H9 (cell line): ENCODE data around the gene CDC25C. TPM values are rescaled to one million over a fixed set of nuclear protein-coding genes. Genes with fewer than 3 reads are reported as not detected.

Experiments used
- DNase-seq: peaks from one replicate; pipeline ENCODE4 v3.0.0-alpha.2; 2017
- H2AFZ ChIP-seq: one replicate; pipeline ENCODE4 v1.6.1; 2013; ENCODE audit warnings: mild to moderate bottlenecking, low read length, control low read depth, moderate library complexity
- H2AK5ac ChIP-seq: 2 replicates; pipeline ENCODE4 v1.6.1; 2013; ENCODE audit warnings: low read length, control low read depth, mixed read lengths; ENCODE audit not compliant: insufficient read length
- H2BK120ac ChIP-seq: one replicate; pipeline ENCODE4 v1.6.1; 2013; ENCODE audit warnings: low read depth, mild to moderate bottlenecking, low read length, control low read depth, inconsistent platforms; ENCODE audit not compliant: poor library complexity, severe bottlenecking
- H2BK12ac ChIP-seq: 2 replicates; pipeline ENCODE4 v1.6.1; 2013; ENCODE audit warnings: low read length, control low read depth, mixed read lengths, low read depth; ENCODE audit not compliant: insufficient read length
- H2BK15ac ChIP-seq: 2 replicates; pipeline ENCODE4 v1.6.1; 2013; ENCODE audit warnings: low read depth, low read length, control low read depth
- H2BK20ac ChIP-seq: one replicate; pipeline ENCODE4 v1.6.1; 2013; ENCODE audit warnings: low read depth, mild to moderate bottlenecking, low read length, control low read depth, inconsistent platforms; ENCODE audit not compliant: poor library complexity, severe bottlenecking
- H2BK5ac ChIP-seq: 2 replicates; pipeline ENCODE4 v1.6.1; 2013; ENCODE audit warnings: low read length, control low read depth, mixed read lengths; ENCODE audit not compliant: insufficient read length
- H3K14ac ChIP-seq: 2 replicates; pipeline ENCODE4 v1.6.1; 2013; ENCODE audit warnings: low read length, control low read depth; ENCODE audit not compliant: insufficient read depth
- H3K18ac ChIP-seq: 2 replicates; pipeline ENCODE4 v1.6.1; 2013; ENCODE audit warnings: low read depth, mild to moderate bottlenecking, mixed read lengths, low read length, control low read depth; ENCODE audit not compliant: insufficient read length
- H3K23ac ChIP-seq: 2 replicates; pipeline ENCODE4 v1.6.1; 2013; ENCODE audit warnings: low read length, control low read depth, mixed read lengths, low read depth; ENCODE audit not compliant: insufficient read length
- H3K23me2 ChIP-seq: 2 replicates; pipeline ENCODE4 v1.6.1; 2013; ENCODE audit warnings: low read depth, mild to moderate bottlenecking, mixed read lengths, low read length, control low read depth; ENCODE audit not compliant: insufficient read length, poor library complexity, severe bottlenecking
- H3K27ac ChIP-seq: 2 replicates; pipeline ENCODE4 v1.5.1; 2013; ENCODE audit warnings: low read length, control low read depth, mixed read lengths, low read depth; ENCODE audit not compliant: insufficient read length
- H3K27me3 ChIP-seq: 2 replicates; pipeline ENCODE4 v1.6.1; 2013; ENCODE audit warnings: low read length, control low read depth, inconsistent platforms; ENCODE audit not compliant: insufficient read depth
- H3K4ac ChIP-seq: 2 replicates; pipeline ENCODE4 v1.6.1; 2013; ENCODE audit warnings: low read depth, mild to moderate bottlenecking, control low read depth, inconsistent platforms, low read length, moderate library complexity
- H3K4me1 ChIP-seq: 2 replicates; pipeline ENCODE4 v1.6.1; 2013; ENCODE audit warnings: low read length, control low read depth, inconsistent platforms; ENCODE audit not compliant: insufficient read depth
- H3K4me2 ChIP-seq: 2 replicates; pipeline ENCODE4 v1.6.1; 2013; ENCODE audit warnings: low read length, control low read depth, mixed read lengths; ENCODE audit not compliant: insufficient read length, insufficient read depth
- H3K56ac ChIP-seq: 2 replicates; pipeline ENCODE4 v1.6.1; 2013; ENCODE audit warnings: low read depth, mild to moderate bottlenecking, mixed read lengths, low read length, control low read depth; ENCODE audit not compliant: insufficient read length
- H3K79me1 ChIP-seq: 2 replicates; pipeline ENCODE4 v1.6.1; 2013; ENCODE audit warnings: low read depth, mild to moderate bottlenecking, moderate library complexity, low read length, control low read depth, inconsistent platforms; ENCODE audit not compliant: insufficient read depth, poor library complexity, severe bottlenecking
- H3K79me2 ChIP-seq: 2 replicates; pipeline ENCODE4 v1.6.1; 2013; ENCODE audit warnings: low read length, control low read depth, inconsistent platforms; ENCODE audit not compliant: insufficient read depth
- H3K9ac ChIP-seq: 2 replicates; pipeline ENCODE4 v1.6.1; 2013; ENCODE audit warnings: low read length, control low read depth, mixed read lengths; ENCODE audit not compliant: insufficient read length; ENCODE audit errors: extremely low read depth
- H3K9me3 ChIP-seq: one replicate; pipeline ENCODE4 v1.6.1; 2013; ENCODE audit warnings: low read depth, low read length, inconsistent platforms; ENCODE audit not compliant: control insufficient read depth
- H3T11ph ChIP-seq: one replicate; pipeline ENCODE4 v1.6.1; 2013; ENCODE audit warnings: mild to moderate bottlenecking, low read length, control low read depth, inconsistent platforms
- H4K20me1 ChIP-seq: one replicate; pipeline ENCODE4 v1.6.1; 2013; ENCODE audit not compliant: control insufficient read depth, insufficient read length, insufficient read depth
- H4K5ac ChIP-seq: 2 replicates; pipeline ENCODE4 v1.6.1; 2013; ENCODE audit warnings: low read depth, mild to moderate bottlenecking, mixed read lengths, low read length, control low read depth; ENCODE audit not compliant: insufficient read length
- H4K8ac ChIP-seq: replicated peaks from 2 replicates; pipeline ENCODE4 v1.6.1; 2013; ENCODE audit warnings: low read length, control low read depth, mixed read lengths, low read depth; ENCODE audit not compliant: insufficient read length
- H4K91ac ChIP-seq: 2 replicates; pipeline ENCODE4 v1.6.1; 2013; ENCODE audit warnings: low read depth, mild to moderate bottlenecking, moderate library complexity, mixed read lengths, low read length, control low read depth; ENCODE audit not compliant: insufficient read length
- H3K27ac Mint-ChIP-seq, 3 experiments: 2 replicates in 2 of 3; 3 replicates in 1 of 3; pipeline ENCODE4 v1.8.0; 2020 to 2021; ENCODE audit warnings: mixed read lengths in 3 of 3, mild to moderate bottlenecking in 1 of 3, moderate library complexity in 1 of 3
- H3K27me3 Mint-ChIP-seq: 2 replicates; pipeline ENCODE4 v1.8.0; 2021; ENCODE audit warnings: low read depth, mild to moderate bottlenecking, moderate library complexity, mixed read lengths
- H3K36me3 Mint-ChIP-seq, 3 experiments: 2 replicates in 2 of 3; 3 replicates in 1 of 3; pipeline ENCODE4 v1.8.0; 2020 to 2021; ENCODE audit warnings: low read depth in 3 of 3, mixed read lengths in 3 of 3; ENCODE audit not compliant: insufficient read depth in 1 of 3
- H3K4me1 Mint-ChIP-seq, 2 experiments: 2 replicates each; pipeline ENCODE4 v1.8.0; 2020; ENCODE audit warnings: mixed read lengths in 2 of 2
- H3K4me3 Mint-ChIP-seq, 2 experiments: 2 replicates in 1 of 2; 3 replicates in 1 of 2; pipeline ENCODE4 v1.8.0; 2020 to 2021; ENCODE audit warnings: mild to moderate bottlenecking in 2 of 2, mixed read lengths in 2 of 2, moderate library complexity in 1 of 2
- H3K9me3 Mint-ChIP-seq, 2 experiments: 2 replicates in 1 of 2; 3 replicates in 1 of 2; pipeline ENCODE4 v1.8.0; 2020; ENCODE audit warnings: mild to moderate bottlenecking in 2 of 2, mixed read lengths in 2 of 2, moderate library complexity in 1 of 2
- WGBS: extraction: QIAGEN DNeasy Blood & Tissue Kit; methylation state at CpG from one replicate; pipeline ENCODE4 v1.1.7; 2013; ENCODE audit warnings: missing lambda C conversion rate, low lambda C conversion rate, mixed read lengths; ENCODE audit not compliant: insufficient read length; ENCODE audit errors: extremely low coverage; 5-methylcytosine and 5-hydroxymethylcytosine counted together
- total RNA-seq: library from RNA; stranded (reverse); gene quantifications from 2 replicates; pipeline ENCODE4 v1.2.1, GENCODE V29; 2021
- TF ChIP-seq, protein P1 (sequence below): fragments of 200-600 bp; sonication (generic); conservative IDR thresholded peaks from 3 replicates; pipeline ENCODE4 v1.8.0; 2021; ENCODE audit warnings: antibody characterized with exemption, mild to moderate bottlenecking

CDC25C gene
- total RNA-seq, 1 experiment from 2014 or later = 22.8 TPM

DNA sequence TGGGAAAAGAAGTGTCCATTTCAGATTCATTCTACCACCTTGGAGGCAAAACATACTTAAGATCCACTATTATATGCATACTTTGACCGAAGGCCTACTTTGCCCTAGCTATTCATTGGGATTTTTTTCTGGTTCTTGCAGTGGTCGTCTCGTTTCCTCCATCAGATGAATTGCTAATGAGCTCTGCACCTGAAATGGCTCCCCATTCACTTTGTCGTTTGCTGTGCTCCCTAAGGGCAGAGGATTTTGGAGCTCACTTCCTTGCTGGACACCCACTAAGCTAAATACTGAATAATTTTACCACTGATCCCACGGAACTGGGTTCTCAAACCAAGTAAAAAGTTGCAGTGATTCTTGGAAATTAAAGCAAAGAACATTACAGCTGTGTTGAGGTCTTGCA lies 22.8 kb upstream of the CDC25C start:
- H3K14ac ChIP-seq = no peak overlapping the region
- H3K9ac ChIP-seq = peak overlapping the region; percentile 24
- no peak overlapping the region for H2AK5ac ChIP-seq
- H2BK5ac ChIP-seq = no peak overlapping the region
- no peak overlapping the region for H2AFZ ChIP-seq
- H3K4ac ChIP-seq = no peak overlapping the region
- H3K4me2 ChIP-seq = peak overlapping the region; percentile 88
- H3K18ac ChIP-seq = no peak overlapping the region
- TF ChIP-seq, protein P1, sequence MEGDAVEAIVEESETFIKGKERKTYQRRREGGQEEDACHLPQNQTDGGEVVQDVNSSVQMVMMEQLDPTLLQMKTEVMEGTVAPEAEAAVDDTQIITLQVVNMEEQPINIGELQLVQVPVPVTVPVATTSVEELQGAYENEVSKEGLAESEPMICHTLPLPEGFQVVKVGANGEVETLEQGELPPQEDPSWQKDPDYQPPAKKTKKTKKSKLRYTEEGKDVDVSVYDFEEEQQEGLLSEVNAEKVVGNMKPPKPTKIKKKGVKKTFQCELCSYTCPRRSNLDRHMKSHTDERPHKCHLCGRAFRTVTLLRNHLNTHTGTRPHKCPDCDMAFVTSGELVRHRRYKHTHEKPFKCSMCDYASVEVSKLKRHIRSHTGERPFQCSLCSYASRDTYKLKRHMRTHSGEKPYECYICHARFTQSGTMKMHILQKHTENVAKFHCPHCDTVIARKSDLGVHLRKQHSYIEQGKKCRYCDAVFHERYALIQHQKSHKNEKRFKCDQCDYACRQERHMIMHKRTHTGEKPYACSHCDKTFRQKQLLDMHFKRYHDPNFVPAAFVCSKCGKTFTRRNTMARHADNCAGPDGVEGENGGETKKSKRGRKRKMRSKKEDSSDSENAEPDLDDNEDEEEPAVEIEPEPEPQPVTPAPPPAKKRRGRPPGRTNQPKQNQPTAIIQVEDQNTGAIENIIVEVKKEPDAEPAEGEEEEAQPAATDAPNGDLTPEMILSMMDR = no peak
- no CpG with 5 or more reads among the region's 5 CpGs for WGBS
- no peak overlapping the region for H3T11ph ChIP-seq
- no peak overlapping the region for H3K23ac ChIP-seq
- H3K36me3 Mint-ChIP-seq = peaks cover under 1 to 20% (median 14%) of the 10 kb centered on the region in 3 experiments; a peak in 5 of 7 replicates
- H3K9me3 ChIP-seq = no peaks in the 10 kb centered on the region
- peaks cover 9% of the 10 kb centered on the region for H3K23me2 ChIP-seq
- peak overlapping the region; percentile 12 to 99 (median 98); a peak in 6 of 7 replicates for H3K27ac Mint-ChIP-seq
- no peaks in the 10 kb centered on the region for H3K27me3 Mint-ChIP-seq
- peaks cover 4% of the 10 kb centered on the region for H3K79me1 ChIP-seq
- no peak for DNase-seq
- no peak overlapping the region for H3K56ac ChIP-seq
- H4K20me1 ChIP-seq = no peaks in the 10 kb centered on the region
- peak overlapping the region; percentile 88 to 98 for H3K4me3 Mint-ChIP-seq
- no peak overlapping the region for H4K5ac ChIP-seq
- no peaks in the 10 kb centered on the region for H3K27me3 ChIP-seq
- peaks cover 24 to 28% of the 10 kb centered on the region in 2 experiments for H3K4me1 Mint-ChIP-seq
- no peak overlapping the region for H4K91ac ChIP-seq
- H2BK12ac ChIP-seq = no peak overlapping the region
- H3K9me3 Mint-ChIP-seq = peaks cover 0 to 4% of the 10 kb centered on the region in 2 experiments; a peak in 1 of 5 replicates
- H2BK20ac ChIP-seq = no peak overlapping the region
- H4K8ac ChIP-seq = no peak overlapping the region
- H2BK15ac ChIP-seq = no peak overlapping the region
- peak overlapping the region; percentile 44 for H3K27ac ChIP-seq
- H3K4me1 ChIP-seq = peaks cover 6% of the 10 kb centered on the region
- H2BK120ac ChIP-seq = no peak overlapping the region
- H3K79me2 ChIP-seq = peaks cover 26% of the 10 kb centered on the region; the same call in 1 of the 2 replicates
